H1 (cell line): Measurements from ENCODE around the gene FAM133A. TPM values are rescaled to one million over a fixed set of nuclear protein-coding genes. Genes with fewer than 3 reads are reported as not detected.

Experiments used
- KDM4A ChIP-seq: IDR thresholded peaks from one replicate; pipeline ENCODE4 v1.7.1; 2012; ENCODE audit warnings: low read depth, mild to moderate bottlenecking, moderate library complexity, low read length, inconsistent platforms; ENCODE audit not compliant: severe bottlenecking
- RXRA ChIP-seq: IDR thresholded peaks from 2 replicates; pipeline ENCODE4 v1.6.1; 2011; ENCODE audit warnings: low read depth, mild to moderate bottlenecking, low read length, moderate library complexity; ENCODE audit not compliant: insufficient read depth
- USF2 ChIP-seq: IDR thresholded peaks from 2 replicates; pipeline ENCODE4 v1.6.1; 2011; ENCODE audit warnings: low read length, improper control_type of control experiment
- polyA plus RNA-seq, 7 experiments: library from polyadenylated mRNA; depleted of rRNA in 3 of 7; stranded (reverse) in 5 of 7; unstranded in 2 of 7; fragments of >200 nt in 5 of 7; fragments of 200-250 nt in 2 of 7; gene quantifications; 1 replicate in 5 of 7; 2 replicates in 1 of 7; 4 replicates in 1 of 7; pipeline versions ENCODE4 v1.2.1 to v1.2.3, GENCODE V29; 2011 to 2013; ENCODE audit warnings: missing spikeins in 2 of 7, mixed read lengths in 2 of 7
- total RNA-seq: library from RNA; stranded (reverse); fragmentation: NEBNext Ultra II Directional; extraction: Animal tissue kit (Norgen Biotek cat#: 25700); gene quantifications from 2 replicates; pipeline ENCODE4 v1.2.1, GENCODE V29; 2021

FAM133A gene
- total and polyA plus RNA-seq, 2 of the 8 experiments (the other 6 are each of a cell fraction or from before 2014, with no cell fraction given) = 0.26 to 0.82 TPM

GRCh38 chrX:93703701-93704100 is 29.7 kb downstream of the FAM133A start (continued):
- TF ChIP-seq RXRA (no peak), KDM4A (no peak), USF2 (no peak)
- TF ChIP-seq, all 59 proteins: peak for 0
